ENCODE measurements around the gene AFF3.

DNA sequence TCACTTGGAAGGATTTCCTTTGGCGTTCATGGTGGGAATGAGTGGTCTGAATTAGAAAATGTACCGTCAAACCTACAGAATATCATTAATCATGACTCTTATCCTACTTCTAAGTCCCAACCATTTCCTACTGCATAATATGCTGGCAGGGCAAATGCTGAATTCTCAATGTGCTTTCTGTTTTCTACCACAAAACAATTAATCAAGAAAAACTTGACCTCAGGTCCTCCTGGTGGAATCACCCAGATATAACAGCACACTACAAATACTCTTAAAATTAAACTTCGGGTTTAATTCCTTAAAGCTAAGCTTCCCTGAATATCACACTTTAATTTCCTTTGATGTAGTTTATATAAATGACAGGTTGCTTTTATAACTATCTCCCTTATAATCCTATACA lies 301.6 kb downstream of the AFF3 start:
- no peak for TF ChIP-seq TAF1 (IDR thresholded peaks at IDR 0.05; ENCODE audit: borderline replicate concordance, insufficient read depth, low read length)
- no peak for TF ChIP-seq POLR2AphosphoS5 (IDR thresholded peaks at IDR 0.05; ENCODE audit: low read depth, low read length)
- TF ChIP-seq SIN3A (IDR thresholded peaks at IDR 0.05; ENCODE audit: borderline replicate concordance, insufficient read depth, low read length) = no peak

All from PFSK-1 (cell line).